ENCODE measurements around the gene CD47. TPM values are rescaled to one million over a fixed set of nuclear protein-coding genes. Genes with fewer than 3 reads are reported as not detected.

Gene CD47
- total and polyA plus RNA-seq, 8 donors: 15.9 to 154 (median 79.9) TPM

DNA sequence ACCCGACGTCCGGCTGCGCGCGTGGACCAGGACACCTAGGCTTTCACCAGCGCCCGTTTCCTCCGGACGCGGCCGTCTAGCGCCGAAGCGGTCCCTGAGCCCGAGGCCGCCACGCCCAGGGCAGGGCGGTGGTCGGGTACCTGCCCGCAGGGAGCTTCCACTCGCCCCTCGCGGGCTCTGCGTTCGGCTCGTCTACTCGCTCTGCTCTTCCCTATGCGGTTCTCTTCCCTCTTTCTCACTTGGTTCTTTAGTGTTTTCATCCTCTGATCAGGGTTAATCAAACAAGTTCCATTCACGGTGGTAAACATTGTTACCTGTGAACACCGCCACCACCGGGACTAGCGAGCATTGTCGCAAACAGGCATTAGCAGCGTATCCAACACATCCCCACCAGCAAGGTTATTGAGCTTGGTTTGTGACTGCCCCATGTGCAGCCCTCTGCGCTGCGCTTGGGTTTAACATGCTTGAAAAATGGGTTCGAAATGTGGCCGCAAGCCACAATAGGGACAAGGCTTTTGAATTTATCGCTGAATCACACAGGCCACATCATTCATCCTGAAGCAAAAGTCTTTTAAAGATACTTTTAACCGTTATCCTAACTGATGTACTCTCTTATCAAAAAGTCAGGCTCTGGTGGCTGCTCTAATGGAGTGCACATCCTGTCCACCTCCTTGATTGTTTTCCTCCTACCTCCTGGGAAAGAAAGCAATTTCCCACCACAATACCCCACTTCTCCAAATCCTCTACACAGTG is 843 bp upstream of the CD47 start:
- H3K4me3 ChIP-seq: peak overlapping the region; percentile 81 to 98 (median 94)
- H3K27me3 ChIP-seq: no peaks in the 10 kb centered on the region
- WGBS, 5 donors: 18 to 25% (median 23%) methylated on average over 41 of the region's 41 CpGs
- intact Hi-C loops (cut with DNase I; ENCODE audit: low total_unique reads): no loop called here
- peak overlapping the region; percentile 93 to 96 (median 94) for H3K27ac ChIP-seq
- peak in 1 of 2 donors; percentile 43 for DNase-seq
- H3K36me3 ChIP-seq: no peaks in the 10 kb centered on the region
- H3K4me1 ChIP-seq: peaks cover 8 to 40% (median 34%) of the 10 kb centered on the region in 4 donors
- TF ChIP-seq POLR2AphosphoS5 (IDR thresholded peaks at IDR 0.05): no peak
- TF ChIP-seq, protein P1, sequence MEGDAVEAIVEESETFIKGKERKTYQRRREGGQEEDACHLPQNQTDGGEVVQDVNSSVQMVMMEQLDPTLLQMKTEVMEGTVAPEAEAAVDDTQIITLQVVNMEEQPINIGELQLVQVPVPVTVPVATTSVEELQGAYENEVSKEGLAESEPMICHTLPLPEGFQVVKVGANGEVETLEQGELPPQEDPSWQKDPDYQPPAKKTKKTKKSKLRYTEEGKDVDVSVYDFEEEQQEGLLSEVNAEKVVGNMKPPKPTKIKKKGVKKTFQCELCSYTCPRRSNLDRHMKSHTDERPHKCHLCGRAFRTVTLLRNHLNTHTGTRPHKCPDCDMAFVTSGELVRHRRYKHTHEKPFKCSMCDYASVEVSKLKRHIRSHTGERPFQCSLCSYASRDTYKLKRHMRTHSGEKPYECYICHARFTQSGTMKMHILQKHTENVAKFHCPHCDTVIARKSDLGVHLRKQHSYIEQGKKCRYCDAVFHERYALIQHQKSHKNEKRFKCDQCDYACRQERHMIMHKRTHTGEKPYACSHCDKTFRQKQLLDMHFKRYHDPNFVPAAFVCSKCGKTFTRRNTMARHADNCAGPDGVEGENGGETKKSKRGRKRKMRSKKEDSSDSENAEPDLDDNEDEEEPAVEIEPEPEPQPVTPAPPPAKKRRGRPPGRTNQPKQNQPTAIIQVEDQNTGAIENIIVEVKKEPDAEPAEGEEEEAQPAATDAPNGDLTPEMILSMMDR (IDR thresholded peaks at IDR 0.05): peak in 2 of 7 experiments; percentile 9 to 29
- no peaks in the 10 kb centered on the region for H3K9me3 ChIP-seq

- Histone ChIP-seq H3K4me1 (peaks cover 8 to 50% (median 37%) of the 10 kb centered on the region in 4 donors), H3K27ac (peak overlapping the region; percentile 93 to 96 (median 94)), H3K4me3 (peak overlapping the region; percentile 81 to 98 (median 94)), H3K9me3 (no peaks in the 10 kb centered on the region), H3K27me3 (no peaks in the 10 kb centered on the region), H3K36me3 (no peaks in the 10 kb centered on the region)
- TF ChIP-seq, protein P1 (IDR thresholded peaks at IDR 0.05): no peak
- TF ChIP-seq EP300 (IDR thresholded peaks at IDR 0.05): no peak
- no peak for TF ChIP-seq POLR2AphosphoS5 (IDR thresholded peaks at IDR 0.05)
- no peak for TF ChIP-seq POLR2A (IDR thresholded peaks at IDR 0.05)
- 0 to 1% (median 0%) methylated on average over 26 to 29 of the region's 29 CpGs for WGBS, 5 donors
- peak; percentile 34 to 81 for DNase-seq
- intact Hi-C loops (cut with DNase I; ENCODE audit: low total_unique reads): no loop called here
These were observed 656 bp downstream of the CD47 start for GRCh38 chr3:108090049-108090700.

DNA sequence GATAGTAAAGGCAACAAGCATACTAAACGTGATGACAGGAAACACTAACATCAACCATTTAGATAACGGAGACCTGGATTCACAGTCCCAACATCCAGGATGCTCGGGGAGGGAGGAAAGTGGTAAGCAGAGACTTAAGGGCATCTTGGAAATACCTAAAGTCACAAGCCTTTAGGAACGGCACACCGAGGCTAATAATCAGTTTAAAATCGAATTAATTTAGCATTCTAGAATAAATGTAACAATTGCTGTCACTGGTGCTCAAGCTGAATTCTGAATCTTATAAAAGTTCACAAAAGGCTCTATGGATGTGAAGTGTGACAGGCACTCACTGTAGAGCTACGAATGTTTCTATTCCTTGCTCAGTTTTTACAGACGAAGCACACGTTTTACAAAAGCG is 1.3 kb downstream of the CD47 start:
- peaks cover 8 to 54% (median 37%) of the 10 kb centered on the region in 4 donors for H3K4me1 ChIP-seq
- H3K4me3 ChIP-seq: peak overlapping the region; percentile 81 to 98 (median 94)
- H3K36me3 ChIP-seq: no peaks in the 10 kb centered on the region
- 1 to 6% (median 4%) methylated on average over 10 of the region's 10 CpGs for WGBS, 5 donors
- no peaks in the 10 kb centered on the region for H3K9me3 ChIP-seq
- H3K27me3 ChIP-seq: no peaks in the 10 kb centered on the region
- DNase-seq: no peak
- H3K27ac ChIP-seq: peak overlapping the region in 4 of 5 donors; percentile 93 to 96 (median 95)
- TF ChIP-seq POLR2AphosphoS5 (IDR thresholded peaks at IDR 0.05) (no peak), POLR2A (IDR thresholded peaks at IDR 0.05) (no peak), EP300 (IDR thresholded peaks at IDR 0.05) (no peak)
- TF ChIP-seq, protein P1 (IDR thresholded peaks at IDR 0.05): no peak
- intact Hi-C loops (cut with DNase I; ENCODE audit: low total_unique reads): no loop called here

- Histone ChIP-seq H3K27ac (peak overlapping the region in 4 of 5 donors; percentile 23 to 96 (median 76)), H3K4me1 (peaks cover 8 to 59% (median 37%) of the 10 kb centered on the region in 4 donors), H3K27me3 (no peaks in the 10 kb centered on the region), H3K4me3 (peak overlapping the region in 3 of 4 donors; percentile 81 to 97 (median 91)), H3K9me3 (no peaks in the 10 kb centered on the region), H3K36me3 (no peaks in the 10 kb centered on the region)
- intact Hi-C loops (cut with DNase I; ENCODE audit: low total_unique reads): no loop called here
- 3 to 18% (median 9%) methylated on average over 2 of the region's 2 CpGs for WGBS, 5 donors
- DNase-seq: peak in 1 of 2 donors; percentile 64
- no peak for TF ChIP-seq EP300 (IDR thresholded peaks at IDR 0.05)
- no peak for TF ChIP-seq POLR2AphosphoS5 (IDR thresholded peaks at IDR 0.05)
- TF ChIP-seq, protein P1 (IDR thresholded peaks at IDR 0.05): no peak
- no peak for TF ChIP-seq POLR2A (IDR thresholded peaks at IDR 0.05)
These were observed 2.1 kb downstream of the CD47 start for GRCh38 chr3:108088697-108089096.

Measured in stomach (tissue), 9 donors.